HG03457 (cell line): ENCODE results near the gene ADARB2.
"Not testable (repeated sequence)": the region's sequence is repeated elsewhere in the genome, so short reads cannot be mapped to it uniquely, and the experiment has no call there.

ENCODE experiments used
- ATAC-seq: cut with Tn5 transposase; IDR thresholded peaks from one replicate; pipeline ENCODE4 v1.9.1; 2021; ENCODE audit warnings: moderate number of reproducible peaks; ENCODE audit not compliant: unreplicated experiment

ADARB2 gene

DNA sequence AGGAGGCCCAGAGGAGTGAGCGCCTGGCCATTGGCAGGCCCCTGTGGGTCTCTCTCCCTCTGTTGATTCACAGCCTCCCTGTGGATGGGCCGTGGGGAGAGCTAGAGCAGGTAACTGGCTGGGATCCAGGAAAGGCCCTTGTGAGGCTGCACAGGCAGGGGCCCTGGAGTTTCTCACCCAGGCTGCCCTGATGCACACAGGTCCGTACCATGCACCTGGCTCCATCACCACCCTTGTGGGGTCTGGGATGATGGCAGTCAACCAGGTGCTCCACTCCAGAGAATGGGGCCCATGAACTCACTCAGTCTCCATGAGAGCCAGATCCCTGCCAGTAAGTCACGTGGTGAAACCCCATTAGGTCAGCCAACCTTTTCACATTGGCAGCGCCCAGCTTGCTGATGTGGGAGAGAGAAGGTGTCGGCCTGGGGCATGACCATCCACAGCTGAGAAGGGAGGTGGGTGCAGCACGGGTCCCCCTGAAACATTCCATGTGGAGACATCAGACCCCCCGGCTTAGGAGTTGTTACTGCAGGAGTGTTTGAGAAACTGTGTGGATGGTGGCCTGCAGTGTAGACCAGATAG lies 320.8 kb downstream of the ADARB2 start:
- ATAC-seq = no peak

DNA sequence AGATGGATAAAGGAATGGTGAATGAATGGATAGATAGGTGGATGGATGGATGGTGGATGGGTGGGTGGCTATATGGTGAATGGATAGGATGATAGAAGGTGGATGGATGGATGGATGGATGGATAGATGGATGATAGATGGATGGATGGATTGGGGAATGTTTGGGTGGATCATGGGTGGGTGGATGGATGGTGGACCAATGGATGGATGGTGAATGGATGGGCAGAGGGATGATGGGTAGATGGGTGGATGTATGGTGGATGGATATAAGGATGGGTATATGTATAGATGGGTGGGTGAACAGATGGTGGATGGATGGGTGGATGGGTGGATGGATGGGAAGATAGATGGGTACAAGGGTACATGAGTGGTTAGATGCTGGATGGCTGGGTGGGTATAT lies 322.4 kb downstream of the ADARB2 start:
- no peak for ATAC-seq

DNA sequence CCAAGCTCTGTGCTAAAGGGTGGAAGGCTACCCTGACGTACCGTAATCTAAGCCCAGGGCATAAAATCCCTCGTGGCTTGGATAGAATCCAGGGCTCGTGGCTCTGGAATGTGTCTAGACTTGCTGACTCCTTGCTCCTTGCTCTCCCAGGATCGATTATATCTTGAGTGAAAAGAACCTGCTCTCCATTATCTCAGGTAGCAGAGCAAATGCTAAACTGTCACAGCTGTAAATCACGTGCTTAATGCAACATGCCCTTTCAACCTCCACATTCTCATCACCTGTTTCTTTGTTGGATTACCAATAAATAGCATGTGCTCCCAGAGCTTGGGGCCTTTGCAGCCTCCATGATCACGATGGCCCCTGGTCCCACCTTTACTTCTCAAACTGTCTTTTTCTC lies 323.0 kb downstream of the ADARB2 start:
- not testable (repeated sequence) for ATAC-seq

DNA sequence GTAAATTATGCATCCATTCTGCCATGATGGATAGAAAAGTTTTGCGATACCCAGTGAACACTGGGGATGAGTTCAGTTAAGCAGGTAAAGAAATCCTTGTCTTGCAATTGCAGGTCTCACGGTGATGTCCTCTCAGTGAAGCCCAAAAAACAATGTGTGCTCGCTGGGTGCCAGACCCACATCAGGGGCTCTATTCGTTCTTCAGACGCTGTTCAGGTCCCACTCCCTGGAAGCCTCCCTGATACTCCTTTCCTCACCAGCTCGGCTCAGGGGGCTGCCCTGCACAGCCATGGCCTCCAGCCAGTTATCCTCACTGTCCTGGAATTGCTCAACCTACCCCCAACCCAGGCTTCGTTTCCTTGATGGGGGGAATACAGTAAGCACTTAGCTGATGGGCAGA lies 323.5 kb downstream of the ADARB2 start:
- ATAC-seq = no peak

DNA sequence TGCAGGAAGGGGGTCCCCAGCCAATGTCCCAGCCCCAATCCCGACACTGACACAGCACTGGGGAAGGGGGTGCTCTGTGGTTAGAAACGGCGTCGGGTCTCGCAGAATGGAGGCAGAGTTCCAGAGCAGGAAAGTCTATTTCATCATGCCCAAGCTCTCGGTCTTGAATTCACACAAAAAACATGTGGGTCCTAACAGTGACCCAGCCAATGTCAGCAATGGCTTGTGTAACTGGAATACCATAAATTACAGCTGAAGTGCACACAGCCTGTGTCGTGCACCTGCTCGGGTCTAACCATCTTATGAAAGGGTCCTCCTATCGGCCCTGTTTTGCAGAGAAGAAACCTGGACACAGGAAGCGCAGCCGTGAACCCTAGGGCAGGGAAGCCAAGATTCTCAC lies 324.1 kb downstream of the ADARB2 start:
- ATAC-seq = no peak

DNA sequence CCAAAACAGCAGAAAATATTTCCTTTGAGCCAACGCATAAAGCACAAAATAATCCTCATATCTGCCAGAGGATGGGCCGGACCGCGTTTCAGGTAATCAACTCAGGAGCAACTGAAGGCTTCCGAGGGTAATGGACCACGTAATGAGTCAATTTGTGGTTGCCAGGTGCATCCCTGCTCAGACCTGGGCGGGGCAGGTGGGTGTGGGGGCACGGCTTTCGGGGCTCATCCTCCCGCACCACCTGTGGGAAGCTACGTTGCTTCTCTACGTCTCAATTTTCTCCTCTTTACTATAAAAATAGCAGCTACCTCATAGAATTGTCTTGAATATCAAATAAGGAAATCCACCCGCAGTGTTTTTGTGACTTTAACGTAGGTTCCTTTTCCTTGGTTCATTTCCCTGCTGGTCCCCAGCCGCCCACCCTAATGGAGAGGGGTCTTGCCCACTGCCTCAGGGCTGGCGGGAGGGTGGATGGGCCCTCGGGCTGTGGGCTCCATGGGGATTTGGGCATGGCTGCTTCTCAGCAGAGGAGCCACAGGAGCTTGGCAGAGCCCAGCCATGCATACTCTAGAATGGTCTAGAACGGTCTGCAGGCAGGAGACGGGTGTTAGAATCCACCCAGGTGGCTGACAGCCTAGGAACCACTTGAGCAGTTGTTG lies 324.7 kb downstream of the ADARB2 start:
- ATAC-seq = no peak

DNA sequence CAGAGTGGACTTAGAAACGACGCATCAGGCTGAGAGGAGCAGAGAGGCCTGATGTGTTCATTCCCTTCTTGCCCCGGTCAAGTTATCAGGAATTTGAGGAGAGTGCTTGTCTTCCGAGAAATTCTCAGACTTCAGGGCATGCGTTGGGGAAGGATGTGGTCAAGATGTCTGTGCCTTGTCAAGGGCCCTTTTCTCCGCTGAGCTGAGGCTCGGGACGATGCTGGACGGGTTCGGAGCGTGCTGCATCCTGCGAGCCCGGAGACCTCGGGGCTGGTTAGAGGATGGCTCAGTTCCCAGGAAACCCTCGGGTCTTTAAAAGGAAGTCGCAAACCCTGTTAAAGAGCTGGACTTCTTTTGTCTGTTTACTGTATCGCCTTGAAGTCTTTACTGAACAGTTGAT lies 325.4 kb downstream of the ADARB2 start:
- ATAC-seq = no peak

DNA sequence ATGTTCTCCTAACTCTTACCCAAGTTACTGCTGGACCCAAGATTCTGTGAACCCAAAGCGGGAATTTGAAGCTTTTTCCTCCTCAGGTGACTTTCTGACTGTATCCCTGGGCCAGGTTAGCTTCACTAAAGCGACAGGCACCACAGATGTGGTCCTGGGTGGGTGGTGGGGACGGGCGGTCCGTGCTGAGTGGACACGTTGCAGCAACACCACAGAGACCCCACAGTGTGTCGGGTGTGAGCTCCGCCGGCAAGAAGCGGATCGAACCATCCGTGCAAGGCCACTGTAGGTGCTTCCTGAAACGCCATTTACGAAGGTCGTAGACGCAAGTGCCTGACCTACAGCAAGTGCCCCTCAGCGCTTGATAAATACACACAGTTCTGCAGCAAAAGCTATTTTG lies 325.9 kb downstream of the ADARB2 start:
- ATAC-seq = no peak

DNA sequence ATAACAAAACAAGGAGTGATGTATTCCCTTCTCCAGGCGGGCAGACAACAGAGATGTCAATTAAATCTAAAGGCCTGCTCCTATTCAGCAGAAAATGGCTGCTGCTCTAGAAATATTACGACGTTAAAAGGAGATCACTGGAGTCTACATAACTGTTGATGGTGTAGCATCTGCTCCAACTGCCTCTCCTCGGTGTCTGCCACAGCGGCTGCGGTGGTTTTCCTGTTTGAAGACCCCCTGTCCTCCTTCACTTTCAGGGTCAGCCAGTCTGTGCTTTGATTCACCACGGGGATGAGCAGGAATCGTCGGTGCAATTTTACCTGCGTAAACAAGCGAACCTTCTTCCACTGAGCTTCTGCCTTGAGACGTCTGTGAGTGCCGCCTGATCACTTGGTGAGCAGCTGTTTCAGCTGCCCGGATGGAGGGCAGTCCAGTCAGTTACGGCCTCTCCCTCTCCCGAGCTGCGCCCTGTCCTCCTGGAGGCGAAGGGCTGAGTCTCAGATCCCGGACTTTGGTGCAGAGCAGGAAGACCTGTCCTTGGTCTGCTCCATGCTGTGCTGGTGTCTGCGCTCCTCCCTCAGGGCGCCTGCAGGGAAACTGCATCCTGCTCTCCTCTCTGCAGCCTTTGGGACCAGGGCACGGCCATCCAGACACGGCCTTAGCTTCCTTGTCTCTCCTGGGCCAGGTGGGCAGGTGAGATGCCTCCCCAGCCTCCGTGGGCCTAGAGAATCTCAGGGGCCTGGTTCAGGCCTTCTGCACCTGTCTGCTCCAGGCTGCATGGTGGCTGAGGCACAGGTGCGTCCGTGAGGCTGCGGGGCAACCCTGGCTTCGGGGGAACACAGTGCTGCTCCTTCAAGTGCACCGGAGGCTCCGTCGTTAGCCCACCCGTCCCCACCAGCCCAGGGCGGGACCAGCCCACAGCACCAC lies 326.6 kb downstream of the ADARB2 start:
- ATAC-seq = no peak

DNA sequence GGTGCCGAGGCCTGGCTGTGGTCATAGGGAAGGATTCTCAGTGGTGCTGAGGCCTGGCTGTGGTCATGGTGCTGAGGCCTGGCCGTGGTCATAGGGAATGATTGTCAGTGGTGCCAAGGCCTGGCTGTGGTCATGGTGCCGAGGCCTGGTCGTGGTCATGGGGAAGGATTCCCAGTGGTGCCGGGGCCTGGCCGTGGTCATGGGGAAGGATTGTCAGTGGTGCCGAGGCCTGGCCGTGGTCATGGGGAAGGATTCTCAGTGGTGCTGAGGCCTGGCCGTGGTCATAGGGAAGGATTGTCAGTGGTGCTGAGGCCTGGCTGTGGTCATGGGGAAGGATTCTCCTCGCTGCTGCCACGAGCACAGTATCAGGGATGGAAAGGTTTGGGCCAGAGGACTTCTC lies 327.3 kb downstream of the ADARB2 start:
- ATAC-seq = no peak

DNA sequence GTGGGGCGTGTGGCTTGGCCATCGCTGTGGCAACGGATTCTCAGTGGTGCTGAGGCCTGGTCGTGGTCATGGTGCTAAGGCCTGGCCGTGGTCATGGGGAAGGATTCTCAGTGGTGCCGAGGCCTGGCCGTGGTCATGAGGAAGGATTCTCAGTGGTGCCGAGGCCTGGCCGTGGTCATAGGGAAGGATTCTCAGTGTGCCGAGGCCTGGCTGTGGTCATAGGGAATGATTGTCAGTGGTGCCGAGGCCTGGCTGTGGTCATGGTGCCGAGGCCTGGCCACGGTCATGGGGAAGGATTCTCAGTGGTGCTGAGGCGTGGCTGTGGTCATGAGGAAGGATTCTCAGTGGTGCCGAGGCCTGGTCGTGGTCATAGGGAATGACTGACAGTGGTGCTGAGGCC lies 327.9 kb downstream of the ADARB2 start:
- ATAC-seq = no peak

DNA sequence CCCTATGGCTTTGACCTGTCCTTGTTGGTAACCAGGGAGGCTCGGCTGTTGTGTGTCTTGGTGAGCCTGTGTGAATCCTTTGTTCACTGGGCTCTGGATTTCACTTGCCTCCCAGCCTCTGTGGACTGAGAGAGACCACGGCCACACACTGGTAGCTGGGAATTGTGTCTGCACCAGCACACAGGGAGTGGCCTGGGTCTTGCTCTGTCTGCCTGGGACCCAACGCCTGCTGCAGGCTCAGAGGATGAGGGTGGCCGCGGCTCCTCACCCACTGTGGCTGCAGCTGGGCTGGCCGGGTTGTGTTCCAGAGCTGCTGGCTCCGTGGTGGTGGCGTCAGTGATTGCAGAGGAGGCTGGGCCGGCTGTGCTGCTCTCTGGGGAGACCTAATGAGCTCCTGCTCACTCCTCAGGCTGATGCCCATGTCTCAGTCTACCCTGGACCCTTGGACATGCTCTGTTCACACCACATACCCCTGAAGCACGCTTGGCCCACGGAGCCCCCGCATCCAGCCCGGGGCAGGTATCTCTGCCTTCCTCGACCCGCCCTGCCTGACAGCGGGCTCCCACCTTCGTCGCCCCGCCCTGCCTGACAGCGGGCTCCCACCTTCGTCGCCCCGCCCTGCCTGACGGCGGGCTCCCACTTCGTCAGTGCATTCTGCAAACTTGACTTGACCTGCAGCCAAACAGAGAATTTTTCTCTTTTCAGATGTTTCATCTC lies 328.5 kb downstream of the ADARB2 start:
- no peak for ATAC-seq

DNA sequence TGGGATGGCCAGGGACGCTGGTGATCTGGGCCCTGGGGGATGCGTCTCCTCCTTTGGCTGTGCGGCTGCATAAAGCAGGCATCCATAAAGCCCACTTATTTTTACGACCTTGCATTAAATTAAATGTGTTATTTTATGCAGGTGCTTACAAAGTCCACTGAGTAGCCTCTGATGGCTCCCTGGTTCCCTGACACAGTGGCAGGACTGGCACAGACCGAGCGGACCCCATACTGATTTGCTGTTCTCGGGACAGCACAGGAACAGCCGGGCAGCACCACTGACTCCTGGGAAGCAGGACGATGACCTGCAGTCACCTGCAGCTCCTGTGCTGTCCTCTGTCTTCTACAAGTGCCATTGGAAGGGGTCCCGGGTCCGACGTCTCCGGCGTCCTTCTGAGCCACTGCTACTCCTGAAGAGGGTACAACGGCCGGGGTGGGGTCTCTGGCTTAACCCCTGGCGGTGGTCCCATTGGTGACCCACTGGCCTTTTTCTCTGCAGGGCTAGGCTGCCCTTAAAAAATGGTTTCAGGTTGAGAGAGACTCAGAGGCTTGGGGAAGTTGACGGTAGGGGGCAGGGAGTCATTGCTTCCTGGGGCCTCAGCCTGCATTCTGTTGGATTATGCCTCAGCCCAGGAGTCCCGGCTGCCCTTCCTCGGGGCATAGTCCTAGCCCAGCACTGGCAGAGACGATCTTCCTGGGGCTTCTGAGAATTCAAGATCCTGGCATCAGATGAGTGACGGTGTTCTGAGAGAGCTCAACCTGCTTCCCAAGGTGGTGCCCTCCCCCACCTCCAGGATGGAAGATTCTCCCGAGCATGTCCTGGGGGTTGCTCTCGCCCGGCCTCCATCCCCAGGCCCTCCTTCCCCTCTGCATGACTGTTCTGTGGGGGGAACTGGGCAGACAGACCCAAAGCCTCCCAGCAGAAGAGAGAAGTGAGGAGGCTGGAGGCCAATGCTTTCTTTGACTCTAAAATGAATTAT lies 330.1 kb downstream of the ADARB2 start:
- ATAC-seq = no peak

DNA sequence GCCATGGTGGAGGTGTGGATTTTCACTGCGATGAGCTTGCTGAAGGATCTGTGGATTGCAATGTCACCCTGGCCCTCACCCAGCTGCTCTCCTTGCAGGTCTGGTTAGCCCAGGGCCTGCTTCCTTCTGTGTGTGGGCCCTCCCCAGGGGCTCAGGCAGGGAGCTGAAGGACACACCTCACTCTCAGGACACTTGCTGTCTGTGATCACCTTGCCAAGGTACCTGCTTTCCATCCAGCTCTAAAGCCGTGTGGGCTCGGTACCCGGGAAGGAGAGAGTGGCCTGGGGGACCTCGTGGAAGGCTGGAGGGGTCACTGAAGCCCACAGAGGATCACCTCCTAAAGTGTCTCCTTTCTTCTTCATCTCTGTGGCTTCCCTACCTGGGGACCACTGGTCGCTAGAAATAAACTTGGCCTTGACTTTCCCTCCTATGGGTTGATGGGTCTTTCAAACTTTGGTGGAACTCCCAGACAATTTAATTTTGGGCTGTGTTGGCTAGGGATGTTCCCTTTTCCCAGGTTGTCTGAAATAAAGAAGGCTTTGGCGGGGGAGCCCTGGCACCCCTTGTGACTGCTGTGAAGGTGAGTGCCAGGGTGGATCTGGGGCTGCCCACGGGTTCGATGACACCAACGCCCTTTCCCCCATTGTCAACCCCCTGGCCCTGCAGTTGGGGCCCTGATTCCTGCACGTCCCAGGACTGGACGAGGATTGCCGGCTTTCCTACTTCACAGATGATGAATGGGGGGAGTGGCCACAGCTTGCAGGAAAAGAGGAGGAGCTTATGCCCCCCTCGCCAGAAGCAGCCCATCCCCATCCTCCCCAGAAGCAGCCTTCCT lies 331.0 kb downstream of the ADARB2 start:
- no peak for ATAC-seq

DNA sequence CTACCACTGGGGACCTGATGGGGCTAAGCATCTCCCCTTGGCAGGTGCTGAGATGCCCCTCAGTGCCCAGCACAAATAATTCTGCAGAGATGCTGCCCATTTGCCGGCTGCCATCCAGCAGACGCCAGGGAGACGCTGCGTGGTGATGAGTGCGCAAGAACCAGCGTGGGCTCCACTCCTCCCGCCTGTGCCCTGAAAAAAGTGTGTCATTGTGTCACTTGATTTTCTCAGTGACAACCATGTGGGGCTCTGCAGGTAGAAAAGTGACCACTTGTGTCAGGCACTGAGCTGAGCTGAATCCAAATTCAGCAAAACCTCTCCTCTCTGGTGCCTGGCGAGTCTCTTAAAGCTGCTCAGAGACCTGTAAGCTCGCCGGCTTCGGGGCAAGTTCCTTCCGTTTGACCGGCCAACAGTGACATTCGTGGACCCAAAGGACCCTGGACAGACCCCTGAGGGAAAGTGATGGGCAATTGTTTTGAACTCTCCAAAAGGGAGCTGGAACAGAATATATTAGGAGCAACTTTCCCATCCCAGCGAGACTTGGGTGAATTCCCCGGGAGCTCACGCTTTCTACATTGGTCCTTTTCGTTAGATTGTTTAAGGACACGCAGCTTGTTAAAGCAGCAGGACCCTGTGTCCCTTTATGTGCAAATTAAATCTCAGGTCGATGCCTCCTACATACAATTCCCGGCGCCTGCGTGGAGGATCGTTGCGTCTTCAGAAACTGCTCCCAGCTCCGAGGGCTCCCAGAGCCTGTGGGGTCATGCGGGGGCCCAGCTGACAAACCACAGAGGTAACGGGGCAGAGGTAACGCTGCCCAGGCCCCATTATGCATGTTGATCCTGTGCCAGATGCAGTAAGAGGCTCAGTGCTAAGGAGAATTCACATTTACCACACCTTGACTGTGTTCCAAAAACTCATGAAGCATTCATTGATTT lies 332.7 kb downstream of the ADARB2 start:
- ATAC-seq = no peak

DNA sequence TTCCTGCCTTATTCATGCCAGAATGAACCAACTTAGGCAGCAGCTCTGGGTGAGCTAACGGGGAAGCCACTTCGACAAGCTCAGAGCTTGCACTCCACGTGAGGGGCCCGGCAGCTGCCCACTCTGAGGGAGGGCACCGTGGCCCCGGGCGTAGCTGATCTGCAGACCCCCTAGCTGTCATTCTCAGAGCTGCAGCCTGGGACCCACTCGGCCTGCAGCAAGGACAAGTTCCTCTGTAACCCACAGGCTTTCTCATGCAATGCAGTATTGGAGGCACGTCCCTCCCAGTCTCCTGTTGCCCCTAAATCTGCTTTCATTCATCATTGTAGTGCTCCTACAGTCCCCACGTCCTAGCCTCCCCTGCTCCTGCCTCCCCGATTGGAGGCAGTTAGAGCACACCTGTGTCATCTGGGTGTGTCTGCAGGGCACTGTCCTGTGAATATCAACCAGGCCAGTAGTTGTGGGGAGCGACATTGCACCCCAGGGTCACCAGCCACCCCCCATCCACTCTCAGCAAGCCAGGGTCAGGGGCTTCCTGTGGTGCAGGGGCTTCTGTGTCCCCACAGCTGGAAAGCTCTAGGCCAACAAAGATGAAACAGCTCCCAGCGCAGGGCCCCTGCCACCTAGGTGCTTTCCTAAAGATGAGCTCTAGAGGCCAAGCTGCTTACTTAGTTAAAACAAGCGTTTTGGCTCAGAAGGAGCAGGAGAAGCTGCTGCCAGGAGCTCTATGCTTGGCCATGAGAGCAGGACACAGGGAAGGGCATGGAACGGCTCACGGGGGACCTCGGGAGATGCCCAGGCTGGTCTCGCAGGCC lies 333.6 kb downstream of the ADARB2 start:
- ATAC-seq = no peak

DNA sequence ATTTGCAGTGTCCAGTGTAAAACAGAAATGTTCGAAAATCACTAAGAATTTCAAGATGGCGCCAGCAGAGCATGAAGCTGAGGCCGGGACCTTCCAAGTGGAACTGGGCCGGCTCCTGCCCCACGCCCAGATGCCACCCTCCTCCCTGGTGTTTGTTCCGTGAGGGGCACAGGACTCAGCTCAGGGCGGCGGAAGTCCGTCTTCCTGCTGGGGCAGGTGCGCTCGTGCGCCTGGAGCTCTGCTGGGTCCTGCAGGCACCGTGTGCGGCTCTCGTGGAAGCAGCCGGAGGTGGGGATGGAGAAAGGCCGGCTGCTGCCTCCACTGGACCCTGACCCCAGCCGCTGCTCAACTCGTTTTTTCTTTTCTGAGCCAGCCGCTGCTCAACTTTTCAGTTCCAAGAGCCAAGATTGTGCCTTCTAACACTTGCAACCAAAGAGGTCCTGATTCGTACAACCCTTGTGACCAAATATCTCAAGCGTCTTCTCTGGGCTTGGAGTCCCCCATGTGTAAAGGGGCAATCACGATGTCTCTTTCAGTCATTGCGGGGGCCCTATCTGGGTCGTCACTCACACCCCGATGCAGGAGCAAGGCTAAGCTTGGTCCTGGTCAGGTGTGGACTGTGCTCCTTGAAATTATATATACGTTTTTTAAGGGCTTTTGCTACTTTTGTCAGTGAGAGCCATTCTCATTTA lies 334.4 kb downstream of the ADARB2 start:
- no peak for ATAC-seq
